Right renal cortex interstitium (tissue), 3 donors: ENCODE data around the gene TPSG1. TPM values are rescaled to one million over a fixed set of nuclear protein-coding genes. Genes with fewer than 3 reads are reported as not detected.

Source experiments
- DNase-seq, 3 donors: peaks; one replicate each; pipeline ENCODE4 v3.0.0-alpha.2; 2013; ENCODE audit warnings: low read depth in 3 of 3, low spot score in 2 of 3
- polyA plus RNA-seq, 3 donors: library from polyadenylated mRNA; unstranded; fragments of 120-200 nt; gene quantifications; one replicate each; pipeline ENCODE4 v1.2.1, GENCODE V29; 2013; ENCODE audit not compliant: insufficient read length in 3 of 3

TPSG1 gene
- polyA plus RNA-seq, 3 donors: 0.49 to 0.71 (median 0.54) TPM

DNA sequence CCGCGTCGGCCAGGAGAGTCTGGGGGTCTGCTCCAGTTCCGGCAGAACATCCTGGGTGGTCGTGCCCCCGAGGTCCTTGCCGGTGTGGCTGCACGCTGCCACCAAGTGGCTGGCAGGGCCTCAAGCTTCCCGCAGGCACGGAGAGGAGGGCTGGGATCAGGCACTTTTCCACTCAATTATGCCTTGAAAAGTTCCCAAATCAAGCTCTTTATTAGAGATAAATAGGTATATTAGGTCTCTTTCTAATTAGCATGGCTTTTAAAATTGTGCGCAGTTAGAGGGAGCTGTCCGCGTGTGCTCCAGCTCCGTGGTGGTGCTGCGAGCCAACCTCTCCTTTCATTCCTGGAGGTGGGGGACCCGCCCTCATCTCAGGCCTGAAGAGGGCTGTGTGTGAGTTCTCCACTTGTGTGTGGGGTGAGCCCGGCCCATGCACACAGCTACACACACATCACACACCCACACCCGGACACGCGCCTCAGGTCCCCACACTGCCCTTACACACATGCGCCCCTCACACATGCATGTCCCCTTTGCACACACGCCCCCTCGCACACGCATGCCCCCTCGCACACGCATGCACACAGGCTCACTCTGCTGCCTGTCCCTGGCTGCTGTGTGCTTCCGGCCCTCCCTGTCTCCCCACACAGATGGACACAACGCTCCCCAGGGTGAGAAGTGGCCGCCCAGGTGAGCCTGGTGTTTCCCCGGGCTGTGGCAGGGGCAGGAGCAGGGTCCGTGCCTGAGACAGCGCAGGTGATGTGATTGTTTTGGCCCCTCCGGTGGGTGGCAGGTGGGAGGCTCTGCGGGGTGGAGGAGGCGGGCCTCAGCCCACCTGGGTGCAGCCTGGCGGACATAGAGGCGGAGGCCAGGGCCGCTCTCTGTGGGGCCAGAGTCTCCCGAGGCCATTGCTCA lies 43.4 kb downstream of the TPSG1 start:
- no peak for DNase-seq

- no peak for DNase-seq
Measured at GRCh38 chr16:1180549-1181403, 44.3 kb downstream of the TPSG1 start.

GRCh38 chr16:1178295-1178910 lies 46.7 kb downstream of the TPSG1 start:
- DNase-seq: no peak

DNA sequence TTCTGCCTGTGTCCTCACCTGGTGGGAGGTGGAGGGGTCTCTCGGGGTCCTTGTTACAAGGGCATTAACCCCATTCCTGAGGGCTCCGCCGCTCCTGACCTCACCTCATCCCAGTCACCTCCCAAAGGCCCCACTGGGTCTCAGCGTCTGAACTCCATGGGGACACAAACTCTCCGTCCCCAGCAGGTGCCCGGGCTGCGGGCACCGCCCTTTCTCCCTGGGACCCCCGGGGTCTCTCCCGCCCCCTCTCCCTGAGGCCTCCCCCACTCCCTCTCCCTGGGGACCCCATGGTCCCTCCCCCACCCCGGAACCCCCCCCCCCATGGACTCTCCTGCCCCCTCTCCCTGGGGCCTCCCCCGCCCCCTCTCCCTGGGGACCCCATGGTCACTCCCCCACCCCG lies 47.3 kb downstream of the TPSG1 start:
- DNase-seq: no peak

DNA sequence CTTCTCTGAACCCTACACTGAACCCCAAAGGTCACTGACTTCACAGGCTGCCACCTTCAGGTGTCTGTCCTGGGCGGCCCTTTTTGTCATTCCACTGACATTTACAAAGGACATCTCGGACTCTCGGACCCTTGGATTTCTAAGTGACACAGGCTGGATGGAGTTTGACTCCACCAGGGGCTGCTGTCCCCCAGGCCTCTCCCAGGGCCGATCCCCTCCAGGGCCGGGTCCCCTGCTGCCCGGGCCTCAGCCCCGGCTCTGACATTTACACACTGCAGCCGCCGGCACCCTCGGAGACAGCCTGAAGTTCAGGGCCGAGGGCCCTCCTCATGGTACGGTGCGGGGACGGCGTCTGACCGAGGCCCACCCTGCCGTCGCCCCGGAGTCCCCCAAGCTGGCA lies 48.0 kb downstream of the TPSG1 start:
- DNase-seq: no peak

DNA sequence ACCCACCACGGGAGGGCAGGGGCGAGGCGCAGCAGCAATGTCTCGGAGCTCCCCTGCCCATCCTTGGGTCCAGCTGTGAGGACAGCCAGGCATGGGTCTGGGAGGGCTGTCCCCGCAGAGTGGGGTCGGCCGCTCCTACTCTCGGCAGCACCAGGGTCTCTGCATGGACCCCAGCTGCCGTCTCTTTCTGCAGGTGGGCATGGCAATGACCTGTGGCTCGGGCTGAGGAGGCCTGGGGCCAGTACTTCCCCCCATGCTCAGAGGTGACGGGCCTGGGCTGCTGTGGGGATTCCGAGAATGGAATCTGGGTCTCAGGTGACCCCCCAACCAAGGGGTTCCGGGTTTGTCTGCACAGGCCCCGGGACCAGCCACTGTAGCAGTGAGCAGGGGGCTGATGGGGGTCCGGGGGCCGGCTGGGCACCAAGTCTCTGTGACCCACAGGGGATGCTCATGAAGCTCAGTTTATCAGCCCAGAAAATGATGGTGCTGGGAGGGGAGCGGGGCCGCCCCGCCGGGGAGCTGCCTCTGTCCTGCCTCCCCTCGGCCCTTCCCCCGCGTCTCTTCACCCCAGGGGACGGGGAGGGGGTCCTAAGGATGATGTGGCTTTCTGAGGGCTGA lies 48.7 kb downstream of the TPSG1 start:
- no peak for DNase-seq

DNA sequence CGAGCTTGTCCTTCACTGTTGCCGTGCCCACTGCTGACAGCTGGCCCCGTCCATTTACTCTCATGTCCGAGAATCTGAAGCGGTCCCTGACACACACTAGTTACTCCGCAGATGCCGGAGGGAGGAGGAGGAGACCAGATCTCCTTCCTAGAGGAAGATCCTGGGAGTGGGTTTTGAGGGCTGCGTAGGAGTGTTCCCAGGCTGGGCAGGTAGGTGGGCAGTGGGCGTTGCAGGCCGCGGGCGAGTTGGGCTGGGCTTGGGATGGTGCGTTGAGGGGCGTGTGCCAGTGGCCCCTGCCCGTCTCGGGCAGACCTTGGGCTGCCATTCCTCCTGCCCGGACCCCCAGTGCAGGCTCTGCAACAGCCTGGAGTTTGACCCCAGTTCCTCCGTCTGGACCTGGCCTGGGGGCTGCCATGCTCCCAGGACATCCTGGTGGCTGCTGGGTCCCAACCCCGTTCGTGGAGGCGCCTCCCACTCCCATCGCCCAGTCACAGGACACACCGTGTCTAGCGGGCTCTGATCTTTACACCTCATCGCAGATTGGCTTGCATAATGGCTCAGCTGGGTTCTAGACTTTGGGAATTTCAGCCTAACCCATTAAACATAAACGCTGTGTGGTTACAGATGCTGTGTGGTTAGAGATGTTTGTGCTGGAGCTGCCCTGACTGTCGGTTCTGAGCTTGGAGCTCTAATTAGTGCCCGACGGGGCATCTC lies 49.3 kb downstream of the TPSG1 start:
- no peak for DNase-seq

GRCh38 chr16:1174477-1175357 lies 50.4 kb downstream of the TPSG1 start:
- DNase-seq: no peak

- DNase-seq: no peak
Measured at GRCh38 chr16:1173788-1174451, 51.1 kb downstream of the TPSG1 start.

- no peak for DNase-seq
Measured at GRCh38 chr16:1172651-1173050, 52.4 kb downstream of the TPSG1 start.

DNA sequence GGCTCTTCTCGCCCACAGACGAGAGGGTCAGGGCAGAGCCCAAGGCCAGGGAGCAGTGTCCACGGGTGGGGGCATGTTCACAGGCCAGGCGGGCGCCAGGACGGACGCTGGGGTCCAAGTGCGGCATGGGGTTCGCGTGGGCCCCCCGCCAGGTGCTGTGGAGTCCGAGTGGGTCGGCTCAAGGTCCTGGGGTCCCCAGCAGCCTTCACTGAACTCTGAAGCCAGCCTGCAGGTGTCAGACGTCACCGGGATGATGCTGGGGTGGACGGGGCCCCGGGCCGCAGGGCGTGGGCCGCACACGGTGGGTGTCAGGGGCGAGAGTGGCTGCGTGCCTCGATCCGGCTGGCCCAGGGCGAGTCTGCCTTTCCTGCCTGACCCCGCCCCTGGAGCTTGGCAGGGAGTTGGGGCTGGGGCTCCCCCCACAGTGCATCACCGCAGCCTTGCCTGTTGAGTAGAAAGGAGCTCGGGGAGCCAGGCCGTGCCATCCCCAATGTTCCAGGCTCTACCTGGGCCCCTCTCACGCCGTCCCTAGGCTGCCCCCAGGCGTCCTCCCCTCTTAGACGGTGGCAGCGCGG lies 53.1 kb downstream of the TPSG1 start:
- DNase-seq: no peak

Other genes with a start within 250 kb of the TPSG1 start
- 1 to 10 TPM; 2.8 to 3.2 (median 3.0) TPM for gene SOX8, start 243.5 kb downstream of the TPSG1 start, polyA plus RNA-seq
- gene SSTR5, start 152.5 kb downstream of the TPSG1 start, polyA plus RNA-seq: under 1 TPM in 2 of 3 donors, not detected in 1; 0.18 to 0.21 TPM
- gene C1QTNF8, start 129.0 kb downstream of the TPSG1 start, polyA plus RNA-seq: not detected
- gene CACNA1H, start 72.2 kb downstream of the TPSG1 start, polyA plus RNA-seq: 10 to 100 TPM; 16.6 to 18.4 (median 16.9) TPM
- under 1 TPM in 1 of 3 donors, not detected in 2; 0.15 TPM for gene TPSB2, start 4.9 kb upstream of the TPSG1 start, polyA plus RNA-seq
- not detected for gene TPSAB1, start 15.4 kb upstream of the TPSG1 start, polyA plus RNA-seq
- gene TPSD1, start 30.8 kb upstream of the TPSG1 start, polyA plus RNA-seq: not detected
- 100 to 1,000 TPM; 147 to 155 (median 151) TPM for gene UBE2I, start 84.4 kb upstream of the TPSG1 start, polyA plus RNA-seq
- gene BAIAP3, start 108.4 kb upstream of the TPSG1 start, polyA plus RNA-seq: 1 to 10 TPM; 3.3 to 5.1 (median 5.1) TPM
- 10 to 100 TPM; 33.5 to 47.5 (median 38.1) TPM for gene TSR3, start 126.6 kb upstream of the TPSG1 start, polyA plus RNA-seq
- 10 to 100 TPM; 51.7 to 54.5 (median 53.1) TPM for gene GNPTG, start 126.7 kb upstream of the TPSG1 start, polyA plus RNA-seq
- 10 to 100 TPM; 11.1 to 14.0 (median 13.8) TPM for gene UNKL, start 189.4 kb upstream of the TPSG1 start, polyA plus RNA-seq
- gene UQCC4, start 195.5 kb upstream of the TPSG1 start, polyA plus RNA-seq: 10 to 100 TPM; 13.7 to 14.9 (median 14.5) TPM
- not detected for gene PERCC1, start 205.8 kb upstream of the TPSG1 start, polyA plus RNA-seq
- gene CCDC154, start 219.3 kb upstream of the TPSG1 start, polyA plus RNA-seq: 1 to 10 TPM; 1.0 to 1.7 (median 1.5) TPM
- 10 to 100 TPM; 36.6 to 42.1 (median 39.4) TPM for gene CLCN7, start 249.8 kb upstream of the TPSG1 start, polyA plus RNA-seq